NCI-H524 (cell line): Measurements from ENCODE around the gene ACSL3.
A peak's percentile ranks its signal among the peaks of the same experiment; 100 is the strongest.
"Not testable (repeated sequence)": the region's sequence is repeated elsewhere in the genome, so short reads cannot be mapped to it uniquely, and the experiment has no call there.

Experiments used
- DNase-seq, 2 experiments: peaks; one replicate each; lab custom pipeline; 2025; lab: John Stamatoyannopoulos, UW

ACSL3 gene

GRCh38 chr2:222912117-222912516 lies 51.3 kb downstream of the ACSL3 start:
- DNase-seq, result no peak

- DNase-seq, result no peak
Observed at GRCh38 chr2:222912776-222913175, 51.9 kb downstream of the ACSL3 start.

- DNase-seq, result peak in 1 of 2 experiments; percentile 9
Observed at GRCh38 chr2:222915092-222915957, 54.5 kb downstream of the ACSL3 start.

GRCh38 chr2:222916229-222917197 lies 55.7 kb downstream of the ACSL3 start:
- DNase-seq, result no peak

- not testable (repeated sequence) for DNase-seq
Observed at GRCh38 chr2:222917212-222917611, 56.4 kb downstream of the ACSL3 start.

- no peak for DNase-seq
Observed at GRCh38 chr2:222919841-222920526, 59.1 kb downstream of the ACSL3 start.

GRCh38 chr2:222920657-222921186 lies 59.9 kb downstream of the ACSL3 start:
- no peak for DNase-seq

GRCh38 chr2:222922019-222922800 lies 61.4 kb downstream of the ACSL3 start:
- DNase-seq, result no peak

- no peak for DNase-seq
Observed at GRCh38 chr2:222926915-222927314, 66.1 kb downstream of the ACSL3 start.

- DNase-seq, result no peak
Observed at GRCh38 chr2:222927600-222927999, 66.8 kb downstream of the ACSL3 start.

- DNase-seq, result no peak
Observed at GRCh38 chr2:222928335-222928734, 67.5 kb downstream of the ACSL3 start.

GRCh38 chr2:222930862-222931261 lies 70.0 kb downstream of the ACSL3 start:
- no peak for DNase-seq

GRCh38 chr2:222931659-222932058 lies 70.8 kb downstream of the ACSL3 start:
- no peak for DNase-seq

- no peak for DNase-seq
Observed at GRCh38 chr2:222933458-222933857, 72.6 kb downstream of the ACSL3 start.

GRCh38 chr2:222935688-222936298 lies 75.0 kb downstream of the ACSL3 start:
- DNase-seq, result no peak

- no peak for DNase-seq
Observed at GRCh38 chr2:222936705-222937104, 75.9 kb downstream of the ACSL3 start.

GRCh38 chr2:222938327-222938726 lies 77.5 kb downstream of the ACSL3 start:
- DNase-seq, result no peak

- DNase-seq, result peak; percentile 15 to 59
Observed at GRCh38 chr2:222939208-222939856, 78.5 kb downstream of the ACSL3 start.

- DNase-seq, result no peak
Observed at GRCh38 chr2:222939979-222940378, 79.1 kb downstream of the ACSL3 start.

- DNase-seq, result no peak
Observed at GRCh38 chr2:222941510-222942032, 80.7 kb downstream of the ACSL3 start.
